B cell (primary cell): ENCODE results near the gene PTPRG. TPM values are rescaled to one million over a fixed set of nuclear protein-coding genes. Genes with fewer than 3 reads are reported as not detected.

ENCODE experiments used
- ATAC-seq: fragments of 200-7000 bp; cut with Tn5 transposase; one replicate; pipeline ENCODE4 v1.10.0; 2021; ENCODE audit warnings: low read depth, mild to moderate bottlenecking, moderate number of reproducible peaks, moderate library complexity
- CTCF ChIA-PET: fragments of 350-600 bp; sonication (Branson Sonifier 250); formaldehyde crosslinking; loops from one replicate; lab custom pipeline; 2021; ENCODE audit warnings: antibody characterized with exemption, inconsistent platforms; lab: Charles Lee
- POLR2A ChIA-PET: fragments of 350-600 bp; sonication (Branson Sonifier 250); formaldehyde crosslinking; loops from one replicate; lab custom pipeline; 2021; ENCODE audit warnings: antibody characterized with exemption; lab: Charles Lee
- DNase-seq: peaks from one replicate; pipeline ENCODE4 v3.0.0; 2013
- H2AFZ ChIP-seq: 2 replicates; pipeline ENCODE4 v1.6.1; 2012; ENCODE audit warnings: mild to moderate bottlenecking, low read depth, low read length; ENCODE audit not compliant: insufficient read depth, poor library complexity, severe bottlenecking
- H3K27ac ChIP-seq, 2 donors: 1 replicate in 1 of 2; 2 replicates in 1 of 2; pipeline ENCODE4 v1.5.1; 2012 to 2013; ENCODE audit warnings: low read length in 2 of 2, mild to moderate bottlenecking in 2 of 2, moderate library complexity in 1 of 2
- H3K27me3 ChIP-seq, 4 experiments: fragments of 200-600 bp in 1 of 4; sonication (generic) in 1 of 4; replicated peaks in 1 of 4; 1 replicate in 2 of 4; 2 replicates in 2 of 4; pipeline versions ENCODE4 v1.6.1 to v1.7.0; 2013 to 2016; ENCODE audit warnings: low read length in 3 of 4, mild to moderate bottlenecking in 2 of 4, mixed read lengths in 1 of 4, moderate library complexity in 1 of 4; ENCODE audit not compliant: insufficient read depth in 4 of 4, control insufficient read depth in 3 of 4; ENCODE audit errors: control extremely low read depth in 1 of 4
- H3K36me3 ChIP-seq, 2 experiments: replicated peaks in 1 of 2; 1 replicate in 1 of 2; 2 replicates in 1 of 2; pipeline versions ENCODE4 v1.6.1 to v1.7.1; 2013; ENCODE audit warnings: low read length in 1 of 2; ENCODE audit not compliant: insufficient read depth in 2 of 2, control insufficient read depth in 1 of 2; ENCODE audit errors: control extremely low read depth in 1 of 2, extremely low read depth in 1 of 2
- H3K4me1 ChIP-seq, 2 donors: fragments of 200-600 bp in 1 of 2; sonication (generic) in 1 of 2; 1 replicate in 1 of 2; 2 replicates in 1 of 2; pipeline versions ENCODE4 v1.5.1 to v1.6.1; 2013 to 2017; ENCODE audit warnings: low read length in 2 of 2; ENCODE audit not compliant: control insufficient read depth in 2 of 2, insufficient read depth in 2 of 2
- H3K4me2 ChIP-seq: replicated peaks from 2 replicates; pipeline ENCODE3; 2012; ENCODE audit warnings: mild to moderate bottlenecking, low read depth, low read length; ENCODE audit not compliant: poor library complexity, severe bottlenecking
- H3K4me3 ChIP-seq, 5 experiments: fragments of 200-600 bp in 1 of 5; sonication (generic) in 1 of 5; 1 replicate in 3 of 5; 2 replicates in 2 of 5; pipeline versions ENCODE4 v1.5.1 to v1.7.0; 2011 to 2016; ENCODE audit warnings: low read length in 4 of 5, mild to moderate bottlenecking in 4 of 5, low read depth in 2 of 5, control low read depth in 1 of 5, moderate library complexity in 1 of 5; ENCODE audit not compliant: insufficient read depth in 1 of 5; ENCODE audit errors: control extremely low read depth in 1 of 5, extremely low read depth in 1 of 5
- H3K79me2 ChIP-seq: fragments of 200-600 bp; sonication (generic); one replicate; pipeline ENCODE4 v1.6.0; 2016; ENCODE audit warnings: low read length; ENCODE audit not compliant: control insufficient read depth, insufficient read depth
- H3K9ac ChIP-seq: fragments of 200-600 bp; sonication (generic); 2 replicates; pipeline ENCODE4 v1.6.1; 2017; ENCODE audit warnings: mild to moderate bottlenecking, low read length, moderate library complexity
- H3K9me3 ChIP-seq, 3 donors: one replicate each; pipeline versions ENCODE4 v1.6.1 to v1.7.1; 2013; ENCODE audit warnings: low read length in 2 of 3; ENCODE audit not compliant: control insufficient read depth in 2 of 3, insufficient read depth in 1 of 3; ENCODE audit errors: control extremely low read depth in 1 of 3
- H4K20me1 ChIP-seq: 2 replicates; pipeline ENCODE4 v1.6.0; 2012; ENCODE audit warnings: mild to moderate bottlenecking, low read length; ENCODE audit not compliant: insufficient read depth, control insufficient read depth, poor library complexity, severe bottlenecking
- H3K27ac Mint-ChIP-seq: one replicate; pipeline ENCODE4 v1.8.0; 2021; ENCODE audit warnings: mixed read lengths
- H3K27me3 Mint-ChIP-seq: one replicate; pipeline ENCODE4 v1.8.0; 2021; ENCODE audit warnings: mixed read lengths
- H3K4me1 Mint-ChIP-seq: one replicate; pipeline ENCODE4 v1.8.0; 2021; ENCODE audit warnings: mixed read lengths
- H3K4me3 Mint-ChIP-seq: one replicate; pipeline ENCODE4 v1.8.0; 2021; ENCODE audit warnings: mixed read lengths
- H3K9me3 Mint-ChIP-seq: one replicate; pipeline ENCODE4 v1.8.0; 2022; ENCODE audit warnings: mixed read lengths; ENCODE audit not compliant: insufficient read depth
- CTCF ChIP-seq: fragments of 200-600 bp; IDR thresholded peaks from one replicate; pipeline ENCODE4 v1.8.0; 2022; ENCODE audit warnings: antibody characterized with exemption, mild to moderate bottlenecking
- EZH2 ChIP-seq: IDR thresholded peaks from 2 replicates; pipeline ENCODE4 v1.6.1; 2012; ENCODE audit warnings: borderline replicate concordance, low read depth, mild to moderate bottlenecking, moderate library complexity, low read length; ENCODE audit not compliant: insufficient read depth, poor library complexity, severe bottlenecking
- WGBS: methylation state at CpG from one replicate; pipeline ENCODE4 v1.1.5; 2013; ENCODE audit warnings: missing lambda C conversion rate; ENCODE audit not compliant: insufficient coverage; 5-methylcytosine and 5-hydroxymethylcytosine counted together
- intact Hi-C: fragments of 100-400 bp; cut with micrococcal nuclease; formaldehyde crosslinking; loops from one replicate; pipeline ENCODE4 v1.10.0; 2022
- polyA plus RNA-seq: library from polyadenylated mRNA; depleted of rRNA; stranded (reverse); fragments of >200 nt; gene quantifications from 2 replicates; pipeline ENCODE4 v1.2.3, GENCODE V29; 2012
- total RNA-seq, 2 donors: library from RNA; stranded (reverse); fragments of 120-200 nt in 1 of 2; gene quantifications; 1 replicate in 1 of 2; 2 replicates in 1 of 2; pipeline versions ENCODE4 v1.2.3 to v1.2.4, GENCODE V29; 2013 to 2022

PTPRG gene
- total and polyA plus RNA-seq, 2 donors (not counting 1 experiment from before 2014, with no cell fraction given): 0.12 to 1.3 TPM

GRCh38 chr3:61761694-61762430 lies 200.5 kb downstream of the PTPRG start:
- Histone ChIP-seq H3K4me1 (no peaks in the 10 kb centered on the region), H3K36me3 (no peaks in the 10 kb centered on the region), H3K79me2 (no peaks in the 10 kb centered on the region), H4K20me1 (no peaks in the 10 kb centered on the region), H3K9ac (no peak overlapping the region), H2AFZ (no peak overlapping the region), H3K27ac (no peak overlapping the region), H3K9me3 (no peaks in the 10 kb centered on the region), H3K4me3 (no peak overlapping the region), H3K4me2 (no peak overlapping the region), H3K27me3 (no peaks in the 10 kb centered on the region)
- DNase-seq (no peak), ATAC-seq (no peak)
- Mint-ChIP-seq H3K4me3 (no peak overlapping the region), H3K4me1 (no peaks in the 10 kb centered on the region), H3K27me3 (no peaks in the 10 kb centered on the region), H3K9me3 (peaks cover 3% of the 10 kb centered on the region), H3K27ac (no peak overlapping the region)
- POLR2A ChIA-PET: no interaction called here
- WGBS: 76% methylated on average over 5 of the region's 8 CpGs
- TF ChIP-seq CTCF (no peak), EZH2 (no peak)
- intact Hi-C loops: no loop called here
- CTCF ChIA-PET: no interaction called here

- ATAC-seq: no peak
- Histone ChIP-seq H3K9ac (no peak overlapping the region), H3K4me3 (no peak overlapping the region), H3K27me3 (no peaks in the 10 kb centered on the region), H2AFZ (no peak overlapping the region), H3K9me3 (no peaks in the 10 kb centered on the region), H4K20me1 (no peaks in the 10 kb centered on the region), H3K4me2 (no peak overlapping the region), H3K36me3 (no peaks in the 10 kb centered on the region), H3K79me2 (no peaks in the 10 kb centered on the region), H3K27ac (no peak overlapping the region), H3K4me1 (no peaks in the 10 kb centered on the region)
- Mint-ChIP-seq H3K4me3 (no peak overlapping the region), H3K9me3 (peaks cover 3% of the 10 kb centered on the region), H3K4me1 (no peaks in the 10 kb centered on the region), H3K27me3 (no peaks in the 10 kb centered on the region), H3K27ac (no peak overlapping the region)
- no peak for TF ChIP-seq EZH2
- TF ChIP-seq CTCF: no peak
- ChIA-PET CTCF (no interaction called here), POLR2A (no interaction called here)
- DNase-seq: no peak
- intact Hi-C loops: no loop called here
- 90% methylated on average over 2 of the region's 5 CpGs for WGBS
These were observed 203.9 kb downstream of the PTPRG start for GRCh38 chr3:61765157-61765876.
